GM23338 (cell line): ENCODE data around the gene SLC26A4. TPM values are rescaled to one million over a fixed set of nuclear protein-coding genes. Genes with fewer than 3 reads are reported as not detected.

Experiments used
- ATAC-seq: fragments of 200-7000 bp; cut with Tn5 transposase; 3 replicates; pipeline ENCODE4 v1.9.1; 2020
- DNase-seq: peaks from one replicate; pipeline ENCODE4 v3.0.0-alpha.2; 2015; ENCODE audit warnings: low spot score
- H2AFZ ChIP-seq: fragments of 200-600 bp; sonication (generic); 2 replicates; pipeline ENCODE4 v1.8.0; 2016; ENCODE audit warnings: antibody characterized with exemption, mild to moderate bottlenecking, moderate library complexity
- H3F3A ChIP-seq: fragments of 200-600 bp; sonication (generic); replicated peaks from 2 replicates; pipeline ENCODE4 v1.8.0; 2017; ENCODE audit warnings: antibody characterized with exemption, mixed run types, low read depth
- H3K27ac ChIP-seq: fragments of 200-600 bp; sonication (generic); 2 replicates; pipeline ENCODE4 v1.6.1; 2016; ENCODE audit warnings: low read depth
- H3K27me3 ChIP-seq: fragments of 200-600 bp; sonication (generic); 2 replicates; pipeline ENCODE4 v1.8.0; 2016; ENCODE audit warnings: mild to moderate bottlenecking, mixed run types, moderate library complexity; ENCODE audit not compliant: insufficient read depth
- H3K36me3 ChIP-seq: fragments of 200-600 bp; sonication (generic); 2 replicates; pipeline ENCODE4 v1.8.0; 2016; ENCODE audit warnings: mild to moderate bottlenecking; ENCODE audit not compliant: insufficient read depth
- H3K4me1 ChIP-seq: fragments of 200-600 bp; sonication (generic); 2 replicates; pipeline ENCODE4 v1.8.0; 2016; ENCODE audit warnings: mild to moderate bottlenecking, moderate library complexity; ENCODE audit not compliant: insufficient read depth
- H3K4me2 ChIP-seq: fragments of 200-600 bp; sonication (generic); 2 replicates; pipeline ENCODE4 v1.7.1; 2017; ENCODE audit warnings: mixed run types
- H3K4me3 ChIP-seq: fragments of 200-600 bp; sonication (generic); 2 replicates; pipeline ENCODE4 v1.6.1; 2016; ENCODE audit warnings: mixed run types
- H3K79me2 ChIP-seq: fragments of 200-600 bp; sonication (generic); replicated peaks from 2 replicates; pipeline ENCODE4 v1.8.0; 2017; ENCODE audit warnings: mild to moderate bottlenecking; ENCODE audit not compliant: insufficient read depth
- H3K9me2 ChIP-seq: fragments of 200-600 bp; sonication (generic); 2 replicates; pipeline ENCODE4 v1.8.0; 2017; ENCODE audit not compliant: insufficient read depth
- H4K20me1 ChIP-seq: fragments of 200-600 bp; sonication (generic); replicated peaks from 2 replicates; pipeline ENCODE4 v1.8.0; 2017; ENCODE audit warnings: mild to moderate bottlenecking; ENCODE audit not compliant: insufficient read depth
- H3K27ac Mint-ChIP-seq: 2 replicates; pipeline ENCODE4 v1.8.0; 2020; ENCODE audit warnings: inconsistent platforms, mild to moderate bottlenecking, moderate library complexity, mixed read lengths
- H3K27me3 Mint-ChIP-seq: 3 replicates; pipeline ENCODE4 v1.8.0; 2022; ENCODE audit warnings: low read depth, mild to moderate bottlenecking, moderate library complexity, mixed read lengths, inconsistent platforms; ENCODE audit not compliant: insufficient read depth, poor library complexity
- H3K36me3 Mint-ChIP-seq: 3 replicates; pipeline ENCODE4 v1.8.0; 2021; ENCODE audit warnings: low read depth, mild to moderate bottlenecking, inconsistent platforms, moderate library complexity, mixed read lengths
- H3K4me1 Mint-ChIP-seq: 3 replicates; pipeline ENCODE4 v1.8.0; 2020; ENCODE audit warnings: mild to moderate bottlenecking, inconsistent platforms, mixed read lengths
- H3K4me3 Mint-ChIP-seq: 3 replicates; pipeline ENCODE4 v1.8.0; 2021; ENCODE audit warnings: moderate library complexity, mild to moderate bottlenecking, inconsistent platforms, mixed read lengths
- H3K9me3 Mint-ChIP-seq: 3 replicates; pipeline ENCODE4 v1.8.0; 2020; ENCODE audit warnings: moderate library complexity, mild to moderate bottlenecking, inconsistent platforms, mixed read lengths
- STAT1 ChIP-seq: IDR thresholded peaks from one replicate; pipeline ENCODE4 v1.6.1; 2016; ENCODE audit warnings: antibody characterized with exemption; ENCODE audit not compliant: unreplicated experiment
- polyA plus RNA-seq: library from polyadenylated mRNA; unstranded; fragments of >200 nt; fragmentation: Nextera tagmentation; extraction: Ambion mirVana; gene quantifications from 2 replicates; pipeline ENCODE4 v1.2.1, GENCODE V29; 2016
- total RNA-seq: library from RNA; depleted of rRNA; stranded (reverse); fragments of >200 nt; shearing (Covaris generic); gene quantifications from 2 replicates; pipeline ENCODE4 v1.2.3, GENCODE V29; 2014
- TF ChIP-seq, protein P1 (sequence below): fragments of 250-450 bp; sonication (Bioruptor Pico); IDR thresholded peaks from 2 replicates; pipeline ENCODE4 v1.5.0; 2020; ENCODE audit warnings: mild to moderate bottlenecking, moderate library complexity
- TF ChIP-seq, protein P2 (sequence below): IDR thresholded peaks from 2 replicates; pipeline ENCODE4 v1.6.1; 2016; ENCODE audit warnings: antibody characterized with exemption
- TF ChIP-seq, protein P3 (sequence below): IDR thresholded peaks from one replicate; pipeline ENCODE4 v1.6.1; 2018; ENCODE audit warnings: antibody characterized with exemption; ENCODE audit not compliant: unreplicated experiment

The SLC26A4 gene
- total and polyA plus RNA-seq, 2 experiments from 2014 or later: 0.07 TPM; not detected in 1

DNA sequence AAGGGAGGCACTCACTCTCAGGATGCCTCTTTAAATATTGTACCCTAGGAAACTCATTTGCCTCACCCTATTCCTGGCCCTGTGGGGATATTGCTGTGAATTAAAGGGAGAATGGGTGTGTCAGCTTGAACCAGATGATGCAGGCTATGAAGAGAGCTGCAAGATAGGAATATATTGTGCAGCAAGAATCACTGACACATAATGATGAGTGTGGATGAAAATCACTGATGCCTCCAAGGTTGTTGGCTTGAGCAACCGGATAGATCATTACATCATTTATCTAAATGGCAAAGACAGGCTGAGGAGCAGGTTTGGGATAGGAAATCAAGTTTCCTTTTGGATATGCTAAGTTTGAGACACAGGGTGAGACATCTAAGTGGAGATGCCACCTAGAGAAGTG, 6.2 kb downstream of the SLC26A4 start:
- H3K27me3 ChIP-seq: peaks cover 31% of the 10 kb centered on the region
- peaks cover 7% of the 10 kb centered on the region; the same call in 1 of the 2 replicates for H4K20me1 ChIP-seq
- H3K4me2 ChIP-seq: no peak overlapping the region
- H3K4me3 Mint-ChIP-seq: no peak overlapping the region
- H3K4me1 ChIP-seq: peaks cover 11% of the 10 kb centered on the region
- H3K27ac ChIP-seq: no peak overlapping the region
- H3K36me3 Mint-ChIP-seq: no peaks in the 10 kb centered on the region; the same call in 2 of the 3 replicates
- DNase-seq: no peak
- H3K36me3 ChIP-seq: no peaks in the 10 kb centered on the region
- no peak overlapping the region for H3K27ac Mint-ChIP-seq
- peaks cover 6% of the 10 kb centered on the region; the same call in 1 of the 2 replicates for H3K9me2 ChIP-seq
- no peaks in the 10 kb centered on the region for H3F3A ChIP-seq
- no peaks in the 10 kb centered on the region for H3K9me3 Mint-ChIP-seq
- H2AFZ ChIP-seq: 0 out of 2 replicates have a peak overlapping the region, but pooled peaks have one; percentile 16
- peaks cover 17% of the 10 kb centered on the region for H3K27me3 Mint-ChIP-seq
- peaks cover 10% of the 10 kb centered on the region for H3K4me1 Mint-ChIP-seq
- TF ChIP-seq STAT1: no peak
- TF ChIP-seq, protein P1, sequence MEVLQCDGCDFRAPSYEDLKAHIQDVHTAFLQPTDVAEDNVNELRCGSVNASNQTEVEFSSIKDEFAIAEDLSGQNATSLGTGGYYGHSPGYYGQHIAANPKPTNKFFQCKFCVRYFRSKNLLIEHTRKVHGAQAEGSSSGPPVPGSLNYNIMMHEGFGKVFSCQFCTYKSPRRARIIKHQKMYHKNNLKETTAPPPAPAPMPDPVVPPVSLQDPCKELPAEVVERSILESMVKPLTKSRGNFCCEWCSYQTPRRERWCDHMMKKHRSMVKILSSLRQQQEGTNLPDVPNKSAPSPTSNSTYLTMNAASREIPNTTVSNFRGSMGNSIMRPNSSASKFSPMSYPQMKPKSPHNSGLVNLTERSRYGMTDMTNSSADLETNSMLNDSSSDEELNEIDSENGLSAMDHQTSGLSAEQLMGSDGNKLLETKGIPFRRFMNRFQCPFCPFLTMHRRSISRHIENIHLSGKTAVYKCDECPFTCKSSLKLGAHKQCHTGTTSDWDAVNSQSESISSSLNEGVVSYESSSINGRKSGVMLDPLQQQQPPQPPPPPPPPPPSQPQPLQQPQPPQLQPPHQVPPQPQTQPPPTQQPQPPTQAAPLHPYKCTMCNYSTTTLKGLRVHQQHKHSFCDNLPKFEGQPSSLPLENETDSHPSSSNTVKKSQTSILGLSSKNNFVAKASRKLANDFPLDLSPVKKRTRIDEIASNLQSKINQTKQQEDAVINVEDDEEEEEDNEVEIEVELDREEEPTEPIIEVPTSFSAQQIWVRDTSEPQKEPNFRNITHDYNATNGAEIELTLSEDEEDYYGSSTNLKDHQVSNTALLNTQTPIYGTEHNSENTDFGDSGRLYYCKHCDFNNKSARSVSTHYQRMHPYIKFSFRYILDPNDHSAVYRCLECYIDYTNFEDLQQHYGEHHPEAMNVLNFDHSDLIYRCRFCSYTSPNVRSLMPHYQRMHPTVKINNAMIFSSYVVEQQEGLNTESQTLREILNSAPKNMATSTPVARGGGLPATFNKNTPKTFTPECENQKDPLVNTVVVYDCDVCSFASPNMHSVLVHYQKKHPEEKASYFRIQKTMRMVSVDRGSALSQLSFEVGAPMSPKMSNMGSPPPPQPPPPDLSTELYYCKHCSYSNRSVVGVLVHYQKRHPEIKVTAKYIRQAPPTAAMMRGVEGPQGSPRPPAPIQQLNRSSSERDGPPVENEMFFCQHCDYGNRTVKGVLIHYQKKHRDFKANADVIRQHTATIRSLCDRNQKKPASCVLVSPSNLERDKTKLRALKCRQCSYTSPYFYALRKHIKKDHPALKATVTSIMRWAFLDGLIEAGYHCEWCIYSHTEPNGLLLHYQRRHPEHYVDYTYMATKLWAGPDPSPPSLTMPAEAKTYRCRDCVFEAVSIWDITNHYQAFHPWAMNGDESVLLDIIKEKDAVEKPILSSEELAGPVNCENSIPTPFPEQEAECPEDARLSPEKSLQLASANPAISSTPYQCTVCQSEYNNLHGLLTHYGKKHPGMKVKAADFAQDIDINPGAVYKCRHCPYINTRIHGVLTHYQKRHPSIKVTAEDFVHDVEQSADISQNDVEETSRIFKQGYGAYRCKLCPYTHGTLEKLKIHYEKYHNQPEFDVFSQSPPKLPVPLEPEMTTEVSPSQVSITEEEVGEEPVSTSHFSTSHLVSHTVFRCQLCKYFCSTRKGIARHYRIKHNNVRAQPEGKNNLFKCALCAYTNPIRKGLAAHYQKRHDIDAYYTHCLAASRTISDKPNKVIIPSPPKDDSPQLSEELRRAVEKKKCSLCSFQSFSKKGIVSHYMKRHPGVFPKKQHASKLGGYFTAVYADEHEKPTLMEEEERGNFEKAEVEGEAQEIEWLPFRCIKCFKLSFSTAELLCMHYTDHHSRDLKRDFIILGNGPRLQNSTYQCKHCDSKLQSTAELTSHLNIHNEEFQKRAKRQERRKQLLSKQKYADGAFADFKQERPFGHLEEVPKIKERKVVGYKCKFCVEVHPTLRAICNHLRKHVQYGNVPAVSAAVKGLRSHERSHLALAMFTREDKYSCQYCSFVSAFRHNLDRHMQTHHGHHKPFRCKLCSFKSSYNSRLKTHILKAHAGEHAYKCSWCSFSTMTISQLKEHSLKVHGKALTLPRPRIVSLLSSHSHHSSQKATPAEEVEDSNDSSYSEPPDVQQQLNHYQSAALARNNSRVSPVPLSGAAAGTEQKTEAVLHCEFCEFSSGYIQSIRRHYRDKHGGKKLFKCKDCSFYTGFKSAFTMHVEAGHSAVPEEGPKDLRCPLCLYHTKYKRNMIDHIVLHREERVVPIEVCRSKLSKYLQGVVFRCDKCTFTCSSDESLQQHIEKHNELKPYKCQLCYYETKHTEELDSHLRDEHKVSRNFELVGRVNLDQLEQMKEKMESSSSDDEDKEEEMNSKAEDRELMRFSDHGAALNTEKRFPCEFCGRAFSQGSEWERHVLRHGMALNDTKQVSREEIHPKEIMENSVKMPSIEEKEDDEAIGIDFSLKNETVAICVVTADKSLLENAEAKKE (CRISPR knock-in tag): no peak
- TF ChIP-seq, protein P2, sequence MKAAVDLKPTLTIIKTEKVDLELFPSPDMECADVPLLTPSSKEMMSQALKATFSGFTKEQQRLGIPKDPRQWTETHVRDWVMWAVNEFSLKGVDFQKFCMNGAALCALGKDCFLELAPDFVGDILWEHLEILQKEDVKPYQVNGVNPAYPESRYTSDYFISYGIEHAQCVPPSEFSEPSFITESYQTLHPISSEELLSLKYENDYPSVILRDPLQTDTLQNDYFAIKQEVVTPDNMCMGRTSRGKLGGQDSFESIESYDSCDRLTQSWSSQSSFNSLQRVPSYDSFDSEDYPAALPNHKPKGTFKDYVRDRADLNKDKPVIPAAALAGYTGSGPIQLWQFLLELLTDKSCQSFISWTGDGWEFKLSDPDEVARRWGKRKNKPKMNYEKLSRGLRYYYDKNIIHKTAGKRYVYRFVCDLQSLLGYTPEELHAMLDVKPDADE: no peak
- TF ChIP-seq, protein P3, sequence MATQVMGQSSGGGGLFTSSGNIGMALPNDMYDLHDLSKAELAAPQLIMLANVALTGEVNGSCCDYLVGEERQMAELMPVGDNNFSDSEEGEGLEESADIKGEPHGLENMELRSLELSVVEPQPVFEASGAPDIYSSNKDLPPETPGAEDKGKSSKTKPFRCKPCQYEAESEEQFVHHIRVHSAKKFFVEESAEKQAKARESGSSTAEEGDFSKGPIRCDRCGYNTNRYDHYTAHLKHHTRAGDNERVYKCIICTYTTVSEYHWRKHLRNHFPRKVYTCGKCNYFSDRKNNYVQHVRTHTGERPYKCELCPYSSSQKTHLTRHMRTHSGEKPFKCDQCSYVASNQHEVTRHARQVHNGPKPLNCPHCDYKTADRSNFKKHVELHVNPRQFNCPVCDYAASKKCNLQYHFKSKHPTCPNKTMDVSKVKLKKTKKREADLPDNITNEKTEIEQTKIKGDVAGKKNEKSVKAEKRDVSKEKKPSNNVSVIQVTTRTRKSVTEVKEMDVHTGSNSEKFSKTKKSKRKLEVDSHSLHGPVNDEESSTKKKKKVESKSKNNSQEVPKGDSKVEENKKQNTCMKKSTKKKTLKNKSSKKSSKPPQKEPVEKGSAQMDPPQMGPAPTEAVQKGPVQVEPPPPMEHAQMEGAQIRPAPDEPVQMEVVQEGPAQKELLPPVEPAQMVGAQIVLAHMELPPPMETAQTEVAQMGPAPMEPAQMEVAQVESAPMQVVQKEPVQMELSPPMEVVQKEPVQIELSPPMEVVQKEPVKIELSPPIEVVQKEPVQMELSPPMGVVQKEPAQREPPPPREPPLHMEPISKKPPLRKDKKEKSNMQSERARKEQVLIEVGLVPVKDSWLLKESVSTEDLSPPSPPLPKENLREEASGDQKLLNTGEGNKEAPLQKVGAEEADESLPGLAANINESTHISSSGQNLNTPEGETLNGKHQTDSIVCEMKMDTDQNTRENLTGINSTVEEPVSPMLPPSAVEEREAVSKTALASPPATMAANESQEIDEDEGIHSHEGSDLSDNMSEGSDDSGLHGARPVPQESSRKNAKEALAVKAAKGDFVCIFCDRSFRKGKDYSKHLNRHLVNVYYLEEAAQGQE: no peak
- no peak for ATAC-seq
- H3K79me2 ChIP-seq: no peaks in the 10 kb centered on the region
- no peak overlapping the region for H3K4me3 ChIP-seq
